ENCODE results near the gene AFAP1. TPM values are rescaled to one million over a fixed set of nuclear protein-coding genes. Genes with fewer than 3 reads are reported as not detected.

AFAP1 gene
- total RNA-seq, 4 donors from 2014 or later: 14.8 to 28.3 (median 19.4) TPM

GRCh38 chr4:7867701-7868435, 71.8 kb downstream of the AFAP1 start:
- no peak for TF ChIP-seq CTCF (IDR thresholded peaks at IDR 0.05; ENCODE audit: low read depth)

GRCh38 chr4:7867191-7867590, 72.5 kb downstream of the AFAP1 start:
- no peak for TF ChIP-seq CTCF (IDR thresholded peaks at IDR 0.05; ENCODE audit: low read depth)

- no peak for TF ChIP-seq CTCF (IDR thresholded peaks at IDR 0.05; ENCODE audit: low read depth)
These were observed 74.1 kb downstream of the AFAP1 start for GRCh38 chr4:7865533-7865932.

- no peak for TF ChIP-seq CTCF (IDR thresholded peaks at IDR 0.05; ENCODE audit: low read depth)
These were observed 75.0 kb downstream of the AFAP1 start for GRCh38 chr4:7864685-7865084.

GRCh38 chr4:7863911-7864681, 75.6 kb downstream of the AFAP1 start:
- no peak for TF ChIP-seq CTCF (IDR thresholded peaks at IDR 0.05; ENCODE audit: low read depth)

- TF ChIP-seq CTCF (IDR thresholded peaks at IDR 0.05; ENCODE audit: low read depth): no peak
These were observed 77.0 kb downstream of the AFAP1 start for GRCh38 chr4:7862561-7863192.

GRCh38 chr4:7861440-7861881, 78.2 kb downstream of the AFAP1 start:
- TF ChIP-seq CTCF (IDR thresholded peaks at IDR 0.05; ENCODE audit: low read depth): no peak
